ENCODE results near the gene IRF2. TPM values are rescaled to one million over a fixed set of nuclear protein-coding genes. Genes with fewer than 3 reads are reported as not detected.

Gene IRF2
- polyA plus RNA-seq, 2 of the 4 experiments (the other 2 are of a cell fraction), result 11.0 to 23.5 TPM

GRCh38 chr4:184434021-184434420 is 40.3 kb downstream of the IRF2 start:
- WGBS (ENCODE audit: missing lambda C conversion rate), result 91% methylated on average over 13 of the region's 13 CpGs
- H3K4me3 ChIP-seq, result no peak overlapping the region
- TF ChIP-seq HDAC2 (IDR thresholded peaks at IDR 0.05), result no peak
- no peak for TF ChIP-seq ATOH8 (CRISPR knock-in tag; IDR thresholded peaks at IDR 0.05; ENCODE audit: low read depth)
- no peak for TF ChIP-seq EHF (CRISPR knock-in tag; IDR thresholded peaks at IDR 0.05)
- no peak for TF ChIP-seq ELK1 (IDR thresholded peaks at IDR 0.05; ENCODE audit: low read depth, low read length)
- no peak for TF ChIP-seq KDM5A (IDR thresholded peaks at IDR 0.05)
- TF ChIP-seq FOSB (CRISPR knock-in tag; IDR thresholded peaks at IDR 0.05), result no peak
- TF ChIP-seq CHD4 (IDR thresholded peaks at IDR 0.05; ENCODE audit: borderline replicate concordance), result no peak
- no peak for TF ChIP-seq HMGXB4 (CRISPR knock-in tag; IDR thresholded peaks at IDR 0.05; ENCODE audit: borderline replicate concordance)
- no peak for TF ChIP-seq USF2 (IDR thresholded peaks at IDR 0.05)
- no peak for TF ChIP-seq EHMT2 (IDR thresholded peaks at IDR 0.05; ENCODE audit: low read depth)
- no peak for TF ChIP-seq CBX2 (IDR thresholded peaks at IDR 0.05; ENCODE audit: borderline replicate concordance, low read depth)
- TF ChIP-seq CHD2 (IDR thresholded peaks at IDR 0.05; ENCODE audit: low read length, partially characterized antibody), result no peak
- TF ChIP-seq BCL3 (IDR thresholded peaks at IDR 0.05), result no peak
- TF ChIP-seq ZNF302 (CRISPR knock-in tag; IDR thresholded peaks at IDR 0.05), result no peak
- TF ChIP-seq RFX5 (IDR thresholded peaks at IDR 0.05), result no peak
- no peak for TF ChIP-seq PBX3 (IDR thresholded peaks at IDR 0.05)
- TF ChIP-seq E2F6 (IDR thresholded peaks at IDR 0.05; ENCODE audit: borderline replicate concordance, low read depth), result no peak
- no peak for TF ChIP-seq FOXS1 (CRISPR knock-in tag; IDR thresholded peaks at IDR 0.05)
- H3K9me3 ChIP-seq, result no peaks in the 10 kb centered on the region
- no peak overlapping the region for H3K4me2 ChIP-seq
- POLR2A ChIA-PET, result no interaction called here
- no peak for FAIRE-seq
- ATAC-seq, result no peak
- H3K4me1 ChIP-seq, result no peaks in the 10 kb centered on the region
- CTCF ChIA-PET, result no interaction called here
- H3K27ac ChIP-seq, result no peak overlapping the region
- no peak for DNase-seq (ENCODE audit: low read depth in 1 of 2, low spot score in 1 of 2)

GRCh38 chr4:184433258-184433892 is 41.0 kb downstream of the IRF2 start:
- FAIRE-seq, result no peak
- CTCF ChIA-PET, result interaction anchor here (1.1 kb wide), 1 partner anchor 170 kb away, joined by 4 read pairs; no protein-coding TSS in a partner anchor
- TF ChIP-seq ZSCAN20 (CRISPR knock-in tag; IDR thresholded peaks at IDR 0.05) (no peak), EHMT2 (IDR thresholded peaks at IDR 0.05; ENCODE audit: low read depth) (no peak), POLR2A (IDR thresholded peaks at IDR 0.05; ENCODE audit: low read length) (no peak), RAD21 (conservative IDR thresholded peaks at IDR 0.05 in 1 of 2, IDR thresholded peaks at IDR 0.05 in 1 of 2) (no peak), HOXB5 (CRISPR knock-in tag; IDR thresholded peaks at IDR 0.05) (no peak), SREBF2 (IDR thresholded peaks at IDR 0.05) (no peak), USF2 (IDR thresholded peaks at IDR 0.05) (no peak), CHD4 (IDR thresholded peaks at IDR 0.05; ENCODE audit: borderline replicate concordance) (no peak), NR3C1 (IDR thresholded peaks at IDR 0.05) (no peak), EHF (CRISPR knock-in tag; IDR thresholded peaks at IDR 0.05) (no peak), HEYL (CRISPR knock-in tag; IDR thresholded peaks at IDR 0.05) (no peak), ESRRA (IDR thresholded peaks at IDR 0.05; ENCODE audit: borderline replicate concordance, low read length) (no peak), SMC3 (IDR thresholded peaks at IDR 0.05) (no peak), MAZ (IDR thresholded peaks at IDR 0.05; ENCODE audit: borderline replicate concordance, low read depth, low read length) (no peak), GATA3 (IDR thresholded peaks at IDR 0.05; ENCODE audit: borderline replicate concordance) (no peak), CBX8 (IDR thresholded peaks at IDR 0.05) (no peak)

More at GRCh38 chr4:184433258-184433892, 41.0 kb downstream of the IRF2 start:
- no peaks in the 10 kb centered on the region for H3K9me3 ChIP-seq
- DNase-seq (ENCODE audit: low read depth in 1 of 2, low spot score in 1 of 2) (no peak), ATAC-seq (no peak)
- H3K4me1 ChIP-seq, result no peaks in the 10 kb centered on the region
- H3K4me2 ChIP-seq, result no peak overlapping the region
- no peak overlapping the region for H3K4me3 ChIP-seq
- POLR2A ChIA-PET, result no interaction called here
- 95% methylated on average over 17 of the region's 17 CpGs for WGBS (ENCODE audit: missing lambda C conversion rate)
- no peak overlapping the region for H3K27ac ChIP-seq
